GM12873 (cell line): ENCODE data around the gene TPPP2.

Source experiments
- CTCF ChIP-seq: IDR thresholded peaks from 2 replicates; pipeline ENCODE4 v1.5.1; 2012; ENCODE audit warnings: low read depth, mild to moderate bottlenecking, moderate library complexity, low read length, control low read depth; ENCODE audit not compliant: insufficient read depth; ENCODE audit errors: missing control alignments

The TPPP2 gene

GRCh38 chr14:20996521-20996920 lies 33.5 kb upstream of the TPPP2 start:
- no peak for TF ChIP-seq CTCF

GRCh38 chr14:20997115-20997514 lies 32.9 kb upstream of the TPPP2 start:
- no peak for TF ChIP-seq CTCF

- TF ChIP-seq CTCF = no peak
Observed at GRCh38 chr14:20997564-20997963, 32.5 kb upstream of the TPPP2 start.

- TF ChIP-seq CTCF = no peak
Observed at GRCh38 chr14:20998139-20998538, 31.9 kb upstream of the TPPP2 start.

- TF ChIP-seq CTCF = no peak
Observed at GRCh38 chr14:20998674-20999366, 31.2 kb upstream of the TPPP2 start, which contains the start of gene SLC39A2. Gene SLC39A2, plus strand, starts transcription at chr14:20999293. Its CDS starts 154 bp downstream, at chr14:20999447.

GRCh38 chr14:20999591-20999990 lies 30.4 kb upstream of the TPPP2 start:
- TF ChIP-seq CTCF = no peak

GRCh38 chr14:21001218-21001617 lies 28.8 kb upstream of the TPPP2 start:
- no peak for TF ChIP-seq CTCF
